Stimulated activated CD4-positive, alpha-beta T cell treated with anti-CD3 and anti-CD28 coated beads, TNF-alpha, amount 100 ng/mL, for 24 hours (primary cell): ENCODE measurements around the gene MACROD2.
A peak's percentile ranks its signal among the peaks of the same experiment; 100 is the strongest.

ENCODE experiments used
- DNase-seq, 3 experiments: peaks; one replicate each; pipeline ENCODE4 v3.0.0-alpha.2; 2020; ENCODE audit warnings: low read depth in 3 of 3

The MACROD2 gene

GRCh38 chr20:15220778-15221565 is 1225.7 kb downstream of the MACROD2 start:
- DNase-seq: no peak

DNA sequence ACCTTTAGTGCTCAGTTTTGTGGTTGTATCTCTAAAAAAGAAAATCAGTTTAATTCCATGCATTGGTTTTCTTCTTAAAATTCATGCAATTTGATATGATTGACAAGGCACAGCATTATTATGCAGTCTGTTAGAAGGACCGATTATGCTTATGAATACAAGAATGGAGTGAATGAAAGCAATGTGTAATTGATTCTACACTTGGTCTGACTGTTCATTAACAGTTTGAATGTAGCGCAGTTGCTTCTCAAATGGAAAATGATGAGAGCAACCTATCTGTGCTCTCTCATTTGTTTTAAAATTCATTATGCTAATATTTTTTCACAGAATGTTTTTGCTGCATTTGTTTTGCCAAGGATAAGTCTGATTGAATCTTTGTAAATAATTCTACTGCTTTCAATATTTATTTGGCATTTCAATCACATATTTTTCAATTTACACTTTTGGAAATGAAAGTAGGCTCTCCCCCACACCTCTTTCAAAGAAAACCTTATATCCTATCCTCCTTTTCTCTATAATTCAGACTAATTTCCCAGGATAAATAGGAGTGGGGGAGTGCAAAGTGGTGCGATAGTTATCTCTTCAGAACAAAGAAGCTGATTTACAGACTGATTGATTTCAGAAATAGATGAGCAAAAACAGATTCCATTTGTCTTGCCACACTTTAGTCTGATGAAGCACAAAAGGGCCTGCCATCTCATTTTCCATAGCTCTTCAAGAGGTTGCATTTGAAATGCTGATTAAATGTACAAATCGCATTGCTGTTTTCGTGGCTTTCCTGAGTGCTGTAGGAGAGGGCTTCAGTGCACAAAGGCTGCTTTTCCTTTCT is 1227.4 kb downstream of the MACROD2 start:
- DNase-seq: no peak

- DNase-seq: no peak
Observed at GRCh38 chr20:15224199-15224598, 1228.9 kb downstream of the MACROD2 start.

- no peak for DNase-seq
Observed at GRCh38 chr20:15227102-15227501, 1231.8 kb downstream of the MACROD2 start.

GRCh38 chr20:15232243-15232642 is 1236.9 kb downstream of the MACROD2 start:
- no peak for DNase-seq

GRCh38 chr20:15235471-15236198 is 1240.3 kb downstream of the MACROD2 start:
- no peak for DNase-seq

DNA sequence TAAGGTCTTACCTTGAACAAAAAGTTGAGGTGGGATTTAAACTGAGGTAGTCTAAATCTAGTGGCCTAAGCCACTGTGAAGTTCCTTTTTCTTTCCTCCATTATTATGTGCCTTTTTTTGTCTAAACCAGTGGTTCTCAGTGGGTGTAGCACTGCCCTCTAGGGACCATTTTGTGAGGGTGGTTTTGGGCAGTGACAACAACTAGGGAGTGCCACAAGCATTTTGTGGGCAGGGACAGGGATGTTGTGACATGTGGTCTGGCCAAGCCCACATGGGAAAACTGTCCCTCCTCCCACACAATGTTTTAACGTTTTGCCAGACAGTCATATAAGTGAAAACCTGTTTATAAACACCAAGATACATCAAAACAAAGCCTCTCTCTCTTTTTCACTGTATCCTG is 1241.5 kb downstream of the MACROD2 start:
- DNase-seq: peak in 1 of 3 experiments; percentile 0

DNA sequence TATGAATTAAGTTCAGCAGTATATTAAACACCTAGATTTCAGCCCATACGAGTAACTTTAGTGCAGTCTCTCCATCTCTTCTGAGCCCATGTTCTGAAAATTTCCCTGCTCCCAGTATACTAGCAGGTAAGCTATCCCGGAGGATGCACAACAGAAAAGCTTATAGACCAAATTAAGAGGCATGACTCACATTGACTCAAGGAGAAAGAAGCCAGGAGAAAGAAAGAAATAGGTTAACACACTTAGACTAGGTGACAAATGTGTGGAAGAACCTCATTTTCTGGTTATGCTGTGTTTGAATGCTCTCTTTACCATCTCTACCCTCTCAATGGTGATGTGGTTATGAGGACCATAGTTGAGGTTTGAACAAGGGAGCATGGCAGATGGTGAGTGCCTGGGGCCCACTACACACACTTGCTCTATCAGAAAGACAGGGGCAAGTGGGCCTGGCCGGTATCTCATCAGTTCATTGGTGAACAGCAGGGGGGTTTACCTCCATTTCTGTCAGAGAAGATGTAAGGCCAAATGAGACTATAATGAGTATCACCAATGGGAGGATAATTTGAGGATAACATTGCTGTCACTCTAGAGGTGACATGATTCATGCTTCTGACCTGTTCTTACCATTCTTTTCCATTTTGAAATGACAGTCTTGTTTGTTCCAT is 1244.4 kb downstream of the MACROD2 start:
- no peak for DNase-seq

DNA sequence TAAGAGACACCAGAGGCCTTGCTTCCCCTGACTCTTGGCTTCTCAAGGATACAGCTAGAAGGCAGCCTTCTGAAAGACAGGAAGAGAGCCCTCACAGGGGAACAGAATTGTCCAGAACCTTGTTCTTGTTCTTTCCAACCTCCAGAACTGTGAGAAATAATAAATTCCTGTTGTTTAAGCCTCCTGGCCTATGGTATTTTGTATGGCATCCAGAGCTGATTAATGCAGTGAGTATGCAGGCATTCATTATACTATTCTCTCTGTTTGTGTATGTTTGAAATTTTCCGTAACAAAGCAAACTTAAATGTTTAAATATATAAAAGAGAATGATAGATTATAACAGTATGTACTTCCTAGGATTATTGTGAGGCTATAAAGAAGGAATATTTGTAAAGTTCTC is 1245.5 kb downstream of the MACROD2 start:
- DNase-seq: no peak

- DNase-seq: no peak
Observed at GRCh38 chr20:15241681-15242080, 1246.4 kb downstream of the MACROD2 start.

- DNase-seq: no peak
Observed at GRCh38 chr20:15242773-15243172, 1247.5 kb downstream of the MACROD2 start.

GRCh38 chr20:15245896-15246295 is 1250.6 kb downstream of the MACROD2 start:
- no peak for DNase-seq

- DNase-seq: no peak
Observed at GRCh38 chr20:15248618-15249395, 1253.5 kb downstream of the MACROD2 start.

GRCh38 chr20:15251171-15251570 is 1255.9 kb downstream of the MACROD2 start:
- no peak for DNase-seq

DNA sequence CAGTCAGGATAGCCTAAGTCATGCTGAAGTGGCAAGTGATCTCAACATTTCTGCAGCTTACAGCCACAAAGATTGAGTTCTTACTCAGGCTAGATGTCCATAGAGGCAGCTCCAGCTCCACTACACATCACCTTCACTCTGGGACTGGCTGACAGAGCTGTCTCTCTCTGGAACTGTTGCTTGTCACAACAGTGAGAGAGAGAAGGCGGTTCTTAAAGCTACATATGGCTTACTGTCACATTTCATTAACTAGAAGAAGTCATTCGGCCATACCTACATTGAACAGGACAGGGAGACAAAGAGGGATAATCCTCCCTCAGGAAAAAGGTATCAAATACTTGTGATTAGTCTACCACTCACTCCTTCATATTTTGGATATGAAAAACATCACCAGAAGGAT is 1257.0 kb downstream of the MACROD2 start:
- no peak for DNase-seq

GRCh38 chr20:15253431-15253830 is 1258.1 kb downstream of the MACROD2 start:
- no peak for DNase-seq

DNA sequence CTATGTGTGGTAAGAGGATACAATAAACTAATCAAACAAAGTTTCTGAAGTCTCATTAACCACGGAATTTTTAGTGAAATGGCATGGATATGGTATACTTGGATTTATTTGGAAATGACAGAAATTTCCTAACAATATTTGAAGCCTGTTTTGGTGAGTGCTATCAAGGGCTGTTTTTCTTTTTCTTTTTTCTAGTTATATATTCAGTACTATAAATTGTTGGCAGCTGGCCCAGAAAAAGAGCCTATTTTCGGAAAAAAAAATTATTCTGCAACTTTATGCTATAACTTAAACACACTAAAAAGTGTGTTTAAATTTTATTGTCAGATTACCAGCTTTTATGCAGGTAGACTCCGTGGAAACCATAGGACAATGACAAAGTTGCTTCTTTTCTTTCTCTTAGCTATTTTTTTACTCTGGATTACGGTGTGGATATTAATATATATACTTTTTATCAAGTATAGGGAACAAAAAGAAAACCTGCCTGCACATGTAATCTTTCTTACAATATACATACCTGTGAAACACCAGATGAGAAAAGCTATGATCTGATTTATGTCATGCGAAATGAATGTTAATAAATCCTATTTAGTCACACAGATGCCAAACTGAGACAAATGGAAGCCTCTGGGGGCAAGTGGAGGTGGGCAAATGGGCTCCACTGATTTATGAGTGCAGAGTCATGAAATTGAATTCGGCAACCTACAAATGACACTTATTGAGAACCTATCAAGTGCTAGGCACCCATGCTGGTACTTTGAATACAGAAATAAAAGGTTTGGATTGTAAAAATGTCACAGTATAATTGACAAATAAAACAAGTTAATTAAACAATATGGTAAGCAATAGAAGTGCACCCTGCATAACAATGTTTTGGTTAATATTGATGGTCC is 1261.6 kb downstream of the MACROD2 start:
- DNase-seq: no peak

GRCh38 chr20:15257569-15257870 is 1262.2 kb downstream of the MACROD2 start:
- no peak for DNase-seq

DNA sequence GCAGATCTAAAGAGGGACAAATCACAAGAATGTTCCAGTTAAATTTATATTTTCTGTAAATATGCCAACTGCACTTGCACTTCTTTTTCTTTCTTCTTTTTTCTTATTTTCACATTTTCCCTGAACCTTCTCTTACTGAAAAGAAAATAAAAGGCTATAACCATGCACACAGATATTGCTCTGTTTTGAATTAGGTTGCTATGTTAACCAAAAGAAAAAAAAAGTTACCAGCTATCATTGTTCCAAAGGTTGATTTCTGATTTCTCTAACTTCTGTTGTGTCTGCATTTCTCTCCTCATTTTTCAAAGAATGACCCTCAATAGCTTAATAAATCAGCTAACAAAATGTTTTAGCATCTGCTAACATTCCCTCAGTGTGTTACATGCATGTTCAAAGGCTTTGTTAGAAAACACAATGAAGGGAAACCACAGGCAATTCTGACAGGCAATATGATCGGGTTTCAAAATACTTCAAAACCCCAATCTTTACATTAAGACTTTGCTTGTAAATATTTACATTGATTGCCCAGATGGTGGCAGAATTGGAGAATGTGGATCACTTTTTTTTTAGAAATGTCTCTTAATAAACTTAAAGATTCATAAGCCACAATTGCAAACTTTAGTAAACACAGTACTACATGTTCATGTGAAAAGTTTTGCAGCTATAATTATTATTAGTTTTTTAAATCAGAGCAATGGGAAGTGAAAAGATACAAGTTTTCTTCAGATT is 1270.4 kb downstream of the MACROD2 start:
- DNase-seq: no peak
